Measurements from ENCODE around the gene GLB1L2. TPM values are rescaled to one million over a fixed set of nuclear protein-coding genes. Genes with fewer than 3 reads are reported as not detected.

GLB1L2 gene
- total and polyA plus RNA-seq, 3 experiments from 2014 or later: 0.70 to 9.5 (median 8.6) TPM

- POLR2A ChIA-PET: no interaction called here
- H3K27ac ChIP-seq (ENCODE audit: low read depth, low read length): no peak overlapping the region
- no peak overlapping the region for H3K4me3 ChIP-seq (ENCODE audit: low read length)
- Mint-ChIP-seq H3K27me3 (peaks cover 0 to 3% of the 10 kb centered on the region in 2 donors), H3K27ac (no peak overlapping the region), H3K36me3 (no peaks in the 10 kb centered on the region), H3K9me3 (no peaks in the 10 kb centered on the region), H3K4me3 (no peak overlapping the region), H3K4me1 (no peaks in the 10 kb centered on the region)
- no peaks in the 10 kb centered on the region for H3K27me3 ChIP-seq (ENCODE audit: insufficient read depth, low read length, poor library complexity, severe bottlenecking)
- no peaks in the 10 kb centered on the region for H3K36me3 ChIP-seq (ENCODE audit: insufficient read depth, low read length)
- H3K9me3 ChIP-seq (ENCODE audit: low read length): no peaks in the 10 kb centered on the region
- H3K4me1 ChIP-seq (ENCODE audit: insufficient read depth, low read length): no peaks in the 10 kb centered on the region
- DNase-seq: peak in 1 of 5 donors; percentile 43
- CTCF ChIA-PET: no interaction called here
These were observed 38.1 kb downstream of the GLB1L2 start for GRCh38 chr11:134369656-134370525.

GRCh38 chr11:134370526-134371435 is 39.0 kb downstream of the GLB1L2 start:
- H3K4me3 Mint-ChIP-seq: no peak overlapping the region
- ChIA-PET CTCF (no interaction called here), POLR2A (no interaction called here)
- H3K27ac ChIP-seq (ENCODE audit: low read depth, low read length): no peak overlapping the region
- H3K27ac Mint-ChIP-seq: no peak overlapping the region
- H3K9me3 ChIP-seq (ENCODE audit: low read length): no peaks in the 10 kb centered on the region
- no peaks in the 10 kb centered on the region for H3K36me3 ChIP-seq (ENCODE audit: insufficient read depth, low read length)
- no peaks in the 10 kb centered on the region for H3K4me1 Mint-ChIP-seq
- H3K9me3 Mint-ChIP-seq: no peaks in the 10 kb centered on the region
- no peaks in the 10 kb centered on the region for H3K4me1 ChIP-seq (ENCODE audit: insufficient read depth, low read length)
- no peak overlapping the region for H3K4me3 ChIP-seq (ENCODE audit: low read length)
- H3K36me3 Mint-ChIP-seq: no peaks in the 10 kb centered on the region
- H3K27me3 ChIP-seq (ENCODE audit: insufficient read depth, low read length, poor library complexity, severe bottlenecking): no peaks in the 10 kb centered on the region
- DNase-seq: peak in 1 of 5 donors; percentile 21
- no peaks in the 10 kb centered on the region for H3K27me3 Mint-ChIP-seq

GRCh38 chr11:134371436-134372185 is 39.8 kb downstream of the GLB1L2 start:
- H3K27me3 Mint-ChIP-seq: no peaks in the 10 kb centered on the region
- H3K27ac Mint-ChIP-seq: peak overlapping the region in 1 of 8 donors; percentile 64
- ChIA-PET POLR2A (no interaction called here), CTCF (no interaction called here)
- Histone ChIP-seq H3K4me1 (ENCODE audit: insufficient read depth, low read length) (no peaks in the 10 kb centered on the region), H3K27me3 (ENCODE audit: insufficient read depth, low read length, poor library complexity, severe bottlenecking) (no peaks in the 10 kb centered on the region), H3K4me3 (ENCODE audit: low read length) (no peak overlapping the region), H3K36me3 (ENCODE audit: insufficient read depth, low read length) (no peaks in the 10 kb centered on the region), H3K9me3 (ENCODE audit: low read length) (no peaks in the 10 kb centered on the region), H3K27ac (ENCODE audit: low read depth, low read length) (no peak overlapping the region)
- no peaks in the 10 kb centered on the region for H3K36me3 Mint-ChIP-seq
- DNase-seq: peak in 1 of 5 donors; percentile 33
- H3K9me3 Mint-ChIP-seq: no peaks in the 10 kb centered on the region
- no peaks in the 10 kb centered on the region for H3K4me1 Mint-ChIP-seq
- no peak overlapping the region for H3K4me3 Mint-ChIP-seq

GRCh38 chr11:134372536-134372935 is 40.7 kb downstream of the GLB1L2 start:
- no peaks in the 10 kb centered on the region for H3K36me3 ChIP-seq (ENCODE audit: insufficient read depth, low read length)
- H3K4me1 ChIP-seq (ENCODE audit: insufficient read depth, low read length): no peaks in the 10 kb centered on the region
- Mint-ChIP-seq H3K4me1 (no peaks in the 10 kb centered on the region), H3K36me3 (no peaks in the 10 kb centered on the region), H3K27me3 (no peaks in the 10 kb centered on the region), H3K9me3 (no peaks in the 10 kb centered on the region), H3K27ac (no peak overlapping the region), H3K4me3 (no peak overlapping the region)
- H3K27me3 ChIP-seq (ENCODE audit: insufficient read depth, low read length, poor library complexity, severe bottlenecking): no peaks in the 10 kb centered on the region
- DNase-seq: peak in 1 of 5 donors; percentile 9
- H3K4me3 ChIP-seq (ENCODE audit: low read length): no peak overlapping the region
- POLR2A ChIA-PET: no interaction called here
- H3K27ac ChIP-seq (ENCODE audit: low read depth, low read length): no peak overlapping the region
- H3K9me3 ChIP-seq (ENCODE audit: low read length): no peaks in the 10 kb centered on the region
- CTCF ChIA-PET: no interaction called here

GRCh38 chr11:134372961-134373360 is 41.2 kb downstream of the GLB1L2 start:
- H3K27me3 Mint-ChIP-seq: no peaks in the 10 kb centered on the region
- H3K9me3 Mint-ChIP-seq: no peaks in the 10 kb centered on the region
- H3K27ac Mint-ChIP-seq: peak overlapping the region in 1 of 8 donors; percentile 8
- Histone ChIP-seq H3K27me3 (ENCODE audit: insufficient read depth, low read length, poor library complexity, severe bottlenecking) (no peaks in the 10 kb centered on the region), H3K36me3 (ENCODE audit: insufficient read depth, low read length) (no peaks in the 10 kb centered on the region), H3K4me3 (ENCODE audit: low read length) (no peak overlapping the region), H3K4me1 (ENCODE audit: insufficient read depth, low read length) (no peaks in the 10 kb centered on the region), H3K27ac (ENCODE audit: low read depth, low read length) (no peak overlapping the region), H3K9me3 (ENCODE audit: low read length) (no peaks in the 10 kb centered on the region)
- no peaks in the 10 kb centered on the region for H3K4me1 Mint-ChIP-seq
- CTCF ChIA-PET: no interaction called here
- H3K4me3 Mint-ChIP-seq: no peak overlapping the region
- H3K36me3 Mint-ChIP-seq: no peaks in the 10 kb centered on the region
- POLR2A ChIA-PET: no interaction called here
- DNase-seq: peak in 1 of 5 donors; percentile 12

GRCh38 chr11:134373591-134374052 is 41.8 kb downstream of the GLB1L2 start:
- Mint-ChIP-seq H3K4me3 (no peak overlapping the region), H3K9me3 (no peaks in the 10 kb centered on the region), H3K4me1 (no peaks in the 10 kb centered on the region), H3K36me3 (no peaks in the 10 kb centered on the region), H3K27me3 (no peaks in the 10 kb centered on the region), H3K27ac (no peak overlapping the region)
- Histone ChIP-seq H3K36me3 (ENCODE audit: insufficient read depth, low read length) (no peaks in the 10 kb centered on the region), H3K4me1 (ENCODE audit: insufficient read depth, low read length) (no peaks in the 10 kb centered on the region), H3K4me3 (ENCODE audit: low read length) (no peak overlapping the region), H3K27me3 (ENCODE audit: insufficient read depth, low read length, poor library complexity, severe bottlenecking) (no peaks in the 10 kb centered on the region), H3K27ac (ENCODE audit: low read depth, low read length) (no peak overlapping the region), H3K9me3 (ENCODE audit: low read length) (no peaks in the 10 kb centered on the region)
- ChIA-PET CTCF (no interaction called here), POLR2A (no interaction called here)
- no peak for DNase-seq

- no peaks in the 10 kb centered on the region for H3K36me3 Mint-ChIP-seq
- CTCF ChIA-PET: no interaction called here
These were observed 42.4 kb downstream of the GLB1L2 start for GRCh38 chr11:134374171-134374570.

More at GRCh38 chr11:134374171-134374570, 42.4 kb downstream of the GLB1L2 start:
- H3K9me3 Mint-ChIP-seq: no peaks in the 10 kb centered on the region
- H3K27me3 Mint-ChIP-seq: peaks cover 0 to 2% of the 10 kb centered on the region in 2 donors
- Histone ChIP-seq H3K9me3 (ENCODE audit: low read length) (no peaks in the 10 kb centered on the region), H3K4me3 (ENCODE audit: low read length) (no peak overlapping the region), H3K4me1 (ENCODE audit: insufficient read depth, low read length) (no peaks in the 10 kb centered on the region), H3K27ac (ENCODE audit: low read depth, low read length) (no peak overlapping the region), H3K36me3 (ENCODE audit: insufficient read depth, low read length) (no peaks in the 10 kb centered on the region), H3K27me3 (ENCODE audit: insufficient read depth, low read length, poor library complexity, severe bottlenecking) (no peaks in the 10 kb centered on the region)
- no peak overlapping the region for H3K4me3 Mint-ChIP-seq
- DNase-seq: no peak
- POLR2A ChIA-PET: no interaction called here
- no peaks in the 10 kb centered on the region for H3K4me1 Mint-ChIP-seq
- no peak overlapping the region for H3K27ac Mint-ChIP-seq

Measured in CD8-positive, alpha-beta memory T cell (primary cell).